ENCODE results near the gene TSPO. TPM values are rescaled to one million over a fixed set of nuclear protein-coding genes. Genes with fewer than 3 reads are reported as not detected.
A peak's percentile ranks its signal among the peaks of the same experiment; 100 is the strongest.

The TSPO gene
- total RNA-seq, 1 experiment from 2014 or later = 144 TPM

- Histone ChIP-seq H3K9me3 (ENCODE audit: control insufficient read depth, insufficient read depth, low read depth, low read length) (no peaks in the 10 kb centered on the region), H3K27me3 (ENCODE audit: control insufficient read depth, insufficient read depth, low read length) (no peaks in the 10 kb centered on the region), H3K27ac (ENCODE audit: low read length) (no peak overlapping the region), H3K36me3 (ENCODE audit: control insufficient read depth, insufficient read depth, low read length) (no peaks in the 10 kb centered on the region), H3K4me1 (ENCODE audit: control insufficient read depth, insufficient read depth, low read length) (no peaks in the 10 kb centered on the region), H3K4me3 (ENCODE audit: low read depth in 2 of 2, low read length in 2 of 2) (no peak overlapping the region)
- POLR2A ChIA-PET = no interaction called here
- in situ Hi-C loops (cut with HindIII; ENCODE audit: low pct_unique_long_range_greater_than_20kb, low sequenced_read_pairs) = no loop called here
- BruUV-seq (replicated peaks) = no TSS peak
- TF ChIP-seq, protein P1, sequence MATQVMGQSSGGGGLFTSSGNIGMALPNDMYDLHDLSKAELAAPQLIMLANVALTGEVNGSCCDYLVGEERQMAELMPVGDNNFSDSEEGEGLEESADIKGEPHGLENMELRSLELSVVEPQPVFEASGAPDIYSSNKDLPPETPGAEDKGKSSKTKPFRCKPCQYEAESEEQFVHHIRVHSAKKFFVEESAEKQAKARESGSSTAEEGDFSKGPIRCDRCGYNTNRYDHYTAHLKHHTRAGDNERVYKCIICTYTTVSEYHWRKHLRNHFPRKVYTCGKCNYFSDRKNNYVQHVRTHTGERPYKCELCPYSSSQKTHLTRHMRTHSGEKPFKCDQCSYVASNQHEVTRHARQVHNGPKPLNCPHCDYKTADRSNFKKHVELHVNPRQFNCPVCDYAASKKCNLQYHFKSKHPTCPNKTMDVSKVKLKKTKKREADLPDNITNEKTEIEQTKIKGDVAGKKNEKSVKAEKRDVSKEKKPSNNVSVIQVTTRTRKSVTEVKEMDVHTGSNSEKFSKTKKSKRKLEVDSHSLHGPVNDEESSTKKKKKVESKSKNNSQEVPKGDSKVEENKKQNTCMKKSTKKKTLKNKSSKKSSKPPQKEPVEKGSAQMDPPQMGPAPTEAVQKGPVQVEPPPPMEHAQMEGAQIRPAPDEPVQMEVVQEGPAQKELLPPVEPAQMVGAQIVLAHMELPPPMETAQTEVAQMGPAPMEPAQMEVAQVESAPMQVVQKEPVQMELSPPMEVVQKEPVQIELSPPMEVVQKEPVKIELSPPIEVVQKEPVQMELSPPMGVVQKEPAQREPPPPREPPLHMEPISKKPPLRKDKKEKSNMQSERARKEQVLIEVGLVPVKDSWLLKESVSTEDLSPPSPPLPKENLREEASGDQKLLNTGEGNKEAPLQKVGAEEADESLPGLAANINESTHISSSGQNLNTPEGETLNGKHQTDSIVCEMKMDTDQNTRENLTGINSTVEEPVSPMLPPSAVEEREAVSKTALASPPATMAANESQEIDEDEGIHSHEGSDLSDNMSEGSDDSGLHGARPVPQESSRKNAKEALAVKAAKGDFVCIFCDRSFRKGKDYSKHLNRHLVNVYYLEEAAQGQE (IDR thresholded peaks at IDR 0.05; ENCODE audit: insufficient read depth in 1 of 2, low read depth in 2 of 2, low read length in 1 of 2) = no peak
- TF ChIP-seq POLR2AphosphoS5 (IDR thresholded peaks at IDR 0.05; ENCODE audit: low read depth, low read length) (no peak), TCF7L2 (IDR thresholded peaks at IDR 0.05; ENCODE audit: low read depth, low read length) (no peak), SIN3A (IDR thresholded peaks at IDR 0.05; ENCODE audit: borderline replicate concordance, insufficient read depth, low read depth, low read length) (no peak)
- TF ChIP-seq, protein P2, sequence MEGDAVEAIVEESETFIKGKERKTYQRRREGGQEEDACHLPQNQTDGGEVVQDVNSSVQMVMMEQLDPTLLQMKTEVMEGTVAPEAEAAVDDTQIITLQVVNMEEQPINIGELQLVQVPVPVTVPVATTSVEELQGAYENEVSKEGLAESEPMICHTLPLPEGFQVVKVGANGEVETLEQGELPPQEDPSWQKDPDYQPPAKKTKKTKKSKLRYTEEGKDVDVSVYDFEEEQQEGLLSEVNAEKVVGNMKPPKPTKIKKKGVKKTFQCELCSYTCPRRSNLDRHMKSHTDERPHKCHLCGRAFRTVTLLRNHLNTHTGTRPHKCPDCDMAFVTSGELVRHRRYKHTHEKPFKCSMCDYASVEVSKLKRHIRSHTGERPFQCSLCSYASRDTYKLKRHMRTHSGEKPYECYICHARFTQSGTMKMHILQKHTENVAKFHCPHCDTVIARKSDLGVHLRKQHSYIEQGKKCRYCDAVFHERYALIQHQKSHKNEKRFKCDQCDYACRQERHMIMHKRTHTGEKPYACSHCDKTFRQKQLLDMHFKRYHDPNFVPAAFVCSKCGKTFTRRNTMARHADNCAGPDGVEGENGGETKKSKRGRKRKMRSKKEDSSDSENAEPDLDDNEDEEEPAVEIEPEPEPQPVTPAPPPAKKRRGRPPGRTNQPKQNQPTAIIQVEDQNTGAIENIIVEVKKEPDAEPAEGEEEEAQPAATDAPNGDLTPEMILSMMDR (IDR thresholded peaks at IDR 0.05) = no peak
- CTCF ChIA-PET = interaction anchor here (0.5 kb wide), 1 partner anchor 282 kb away, joined by 7 read pairs; no protein-coding TSS in a partner anchor
- intact Hi-C loops (cut with micrococcal nuclease; ENCODE audit: unreplicated experiment) = no loop called here
- ATAC-seq = peak; percentile 54; the same call in 1 of the 2 replicates
- no peak for DNase-seq (ENCODE audit: low read depth, low spot score)
Observed at GRCh38 chr22:43206509-43207161, 55.3 kb downstream of the TSPO start.

DNA sequence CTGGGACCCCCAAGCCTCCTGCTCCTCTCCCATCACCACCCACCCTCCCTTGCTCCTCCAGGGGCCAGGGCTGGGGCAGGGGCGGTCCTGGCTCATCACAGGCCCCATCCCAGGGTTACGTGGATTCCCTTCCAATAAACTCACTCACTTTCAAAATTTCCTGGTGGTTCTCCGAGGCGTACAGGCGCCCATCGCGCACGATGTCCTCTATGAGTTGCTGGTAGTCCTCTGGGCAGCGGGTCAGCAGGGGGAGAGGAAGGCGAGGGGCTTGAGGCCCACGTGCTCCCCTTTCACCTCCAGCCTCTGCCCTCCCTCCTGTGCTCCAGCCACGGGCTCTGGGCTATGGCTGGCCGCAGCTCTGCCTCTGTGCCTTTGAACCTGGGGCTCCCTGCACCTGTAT lies 56.0 kb downstream of the TSPO start:
- in situ Hi-C loops (cut with HindIII; ENCODE audit: low pct_unique_long_range_greater_than_20kb, low sequenced_read_pairs) = no loop called here
- Histone ChIP-seq H3K4me3 (ENCODE audit: low read depth in 2 of 2, low read length in 2 of 2) (no peak overlapping the region), H3K27me3 (ENCODE audit: control insufficient read depth, insufficient read depth, low read length) (no peaks in the 10 kb centered on the region), H3K36me3 (ENCODE audit: control insufficient read depth, insufficient read depth, low read length) (no peaks in the 10 kb centered on the region), H3K4me1 (ENCODE audit: control insufficient read depth, insufficient read depth, low read length) (no peaks in the 10 kb centered on the region), H3K27ac (ENCODE audit: low read length) (no peak overlapping the region), H3K9me3 (ENCODE audit: control insufficient read depth, insufficient read depth, low read depth, low read length) (no peaks in the 10 kb centered on the region)
- no peak for DNase-seq (ENCODE audit: low read depth, low spot score)
- intact Hi-C loops (cut with micrococcal nuclease; ENCODE audit: unreplicated experiment) = no loop called here
- POLR2A ChIA-PET = no interaction called here
- BruUV-seq (replicated peaks) = no TSS peak
- ATAC-seq = no peak; the same call in 1 of the 2 replicates
- CTCF ChIA-PET = no interaction called here
- TF ChIP-seq TCF7L2 (IDR thresholded peaks at IDR 0.05; ENCODE audit: low read depth, low read length) = no peak
- TF ChIP-seq POLR2AphosphoS5 (IDR thresholded peaks at IDR 0.05; ENCODE audit: low read depth, low read length) = no peak
- TF ChIP-seq, protein P2 (IDR thresholded peaks at IDR 0.05) = no peak
- no peak for TF ChIP-seq SIN3A (IDR thresholded peaks at IDR 0.05; ENCODE audit: borderline replicate concordance, insufficient read depth, low read depth, low read length)
- TF ChIP-seq, protein P1 (IDR thresholded peaks at IDR 0.05; ENCODE audit: insufficient read depth in 1 of 2, low read depth in 2 of 2, low read length in 1 of 2) = no peak

All from Panc1 (cell line).